Kidney epithelial cell (primary cell): ENCODE data around the gene CCDC136. TPM values are rescaled to one million over a fixed set of nuclear protein-coding genes. Genes with fewer than 3 reads are reported as not detected.

Experiments used
- DNase-seq: peaks from one replicate; pipeline ENCODE4 v3.0.0-alpha.2; 2010; ENCODE audit warnings: low read depth
- H3K27me3 ChIP-seq: 2 replicates; pipeline ENCODE4 v1.6.0; 2011; ENCODE audit warnings: low read length; ENCODE audit not compliant: control insufficient read depth, insufficient read depth
- H3K36me3 ChIP-seq: 2 replicates; pipeline ENCODE4 v1.5.1; 2011; ENCODE audit warnings: low read length; ENCODE audit not compliant: control insufficient read depth, insufficient read depth
- H3K4me3 ChIP-seq: 2 replicates; pipeline ENCODE4 v1.5.1; 2011; ENCODE audit warnings: low read depth, mild to moderate bottlenecking, control low read depth, low read length
- total RNA-seq: library from RNA; depleted of rRNA; stranded (reverse); fragments of >200 nt; gene quantifications from 2 replicates; pipeline ENCODE4 v1.2.3, GENCODE V29; 2015
- TF ChIP-seq, protein P1 (sequence below): IDR thresholded peaks from 2 replicates; pipeline ENCODE4 v1.5.1; 2011; ENCODE audit warnings: mild to moderate bottlenecking, moderate library complexity, low read length, control low read depth, inconsistent platforms; ENCODE audit not compliant: insufficient read depth, poor library complexity, severe bottlenecking

Gene CCDC136
- total RNA-seq = 7.1 and 7.2 TPM in 2 replicates

DNA sequence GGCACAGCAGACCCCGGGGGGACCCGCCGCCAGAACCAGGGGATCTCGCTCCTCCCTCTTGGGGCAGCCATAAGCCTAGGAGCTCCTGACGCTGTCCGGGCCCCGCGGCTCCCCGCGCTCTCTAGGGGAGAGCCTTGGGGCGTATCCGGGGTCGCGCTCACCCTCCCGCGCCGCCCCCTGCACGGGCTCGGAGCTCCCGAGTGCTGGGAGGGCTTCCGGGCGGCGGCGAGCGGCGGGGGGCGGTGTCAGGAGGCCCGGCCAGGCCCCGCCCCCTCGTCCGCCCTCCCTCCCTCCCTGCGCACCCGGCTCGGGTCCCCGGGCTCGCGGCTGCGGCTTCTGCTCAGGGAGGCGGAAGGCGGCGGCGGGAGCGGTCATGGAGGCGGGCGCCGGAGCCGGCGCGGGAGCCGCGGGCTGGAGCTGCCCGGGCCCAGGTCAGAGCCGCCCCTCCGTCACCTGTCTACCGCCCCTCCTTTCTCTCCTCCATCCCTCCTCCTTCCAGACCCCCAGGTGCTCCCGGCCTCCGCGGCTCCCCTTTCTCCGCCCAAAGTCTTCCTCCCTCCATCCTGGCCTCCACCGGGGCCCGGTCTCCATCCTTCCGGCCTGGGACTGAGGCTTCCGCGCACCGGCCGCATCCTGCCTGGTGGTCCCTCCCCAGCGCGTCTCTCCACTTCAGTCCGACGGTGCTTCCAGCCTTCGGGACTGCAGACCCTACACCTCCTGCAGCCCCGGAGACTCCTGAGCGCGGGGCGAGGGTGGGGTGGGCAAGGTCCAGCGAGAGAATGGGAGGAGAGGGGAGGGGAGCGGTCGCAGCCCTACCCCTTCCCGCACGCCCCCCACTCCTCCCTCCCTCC is at the start of gene CCDC136:
Gene CCDC136, plus strand, starts transcription at position 848 of the 851 bp plus-strand sequence. CDS start 444 bp downstream, outside the sequence.
- peaks cover 16% of the 10 kb centered on the region for H3K27me3 ChIP-seq

DNA sequence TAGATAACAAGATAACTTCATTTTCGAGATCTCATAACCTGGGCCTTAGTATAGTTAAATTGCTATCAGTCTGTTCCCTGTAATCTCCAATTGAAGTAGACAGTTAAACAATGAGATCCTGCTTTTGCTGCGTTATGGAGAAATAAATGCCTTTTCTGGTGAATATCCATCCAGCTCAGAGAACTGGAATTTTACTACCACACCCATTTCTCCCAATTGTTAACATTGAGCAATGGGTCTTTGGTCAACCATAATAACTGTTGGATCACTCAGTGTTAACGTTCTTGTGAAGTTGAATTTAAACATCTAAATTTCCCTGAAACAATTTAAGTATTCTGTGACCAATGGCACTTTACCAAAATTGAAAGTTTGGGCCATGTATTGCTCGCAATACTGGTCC is 49.6 kb upstream of the CCDC136 start:
- no peaks in the 10 kb centered on the region for H3K36me3 ChIP-seq
- TF ChIP-seq, protein P1, sequence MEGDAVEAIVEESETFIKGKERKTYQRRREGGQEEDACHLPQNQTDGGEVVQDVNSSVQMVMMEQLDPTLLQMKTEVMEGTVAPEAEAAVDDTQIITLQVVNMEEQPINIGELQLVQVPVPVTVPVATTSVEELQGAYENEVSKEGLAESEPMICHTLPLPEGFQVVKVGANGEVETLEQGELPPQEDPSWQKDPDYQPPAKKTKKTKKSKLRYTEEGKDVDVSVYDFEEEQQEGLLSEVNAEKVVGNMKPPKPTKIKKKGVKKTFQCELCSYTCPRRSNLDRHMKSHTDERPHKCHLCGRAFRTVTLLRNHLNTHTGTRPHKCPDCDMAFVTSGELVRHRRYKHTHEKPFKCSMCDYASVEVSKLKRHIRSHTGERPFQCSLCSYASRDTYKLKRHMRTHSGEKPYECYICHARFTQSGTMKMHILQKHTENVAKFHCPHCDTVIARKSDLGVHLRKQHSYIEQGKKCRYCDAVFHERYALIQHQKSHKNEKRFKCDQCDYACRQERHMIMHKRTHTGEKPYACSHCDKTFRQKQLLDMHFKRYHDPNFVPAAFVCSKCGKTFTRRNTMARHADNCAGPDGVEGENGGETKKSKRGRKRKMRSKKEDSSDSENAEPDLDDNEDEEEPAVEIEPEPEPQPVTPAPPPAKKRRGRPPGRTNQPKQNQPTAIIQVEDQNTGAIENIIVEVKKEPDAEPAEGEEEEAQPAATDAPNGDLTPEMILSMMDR = no peak
- no peak for DNase-seq
- no peak overlapping the region for H3K4me3 ChIP-seq
- H3K27me3 ChIP-seq = no peaks in the 10 kb centered on the region

More for the DNA sequence above, at the start of gene CCDC136:
- TF ChIP-seq, protein P1 = no peak
- no peak for DNase-seq
- H3K36me3 ChIP-seq = no peaks in the 10 kb centered on the region
- peak within 1 kb of the TSS; percentile 57 for H3K4me3 ChIP-seq

DNA sequence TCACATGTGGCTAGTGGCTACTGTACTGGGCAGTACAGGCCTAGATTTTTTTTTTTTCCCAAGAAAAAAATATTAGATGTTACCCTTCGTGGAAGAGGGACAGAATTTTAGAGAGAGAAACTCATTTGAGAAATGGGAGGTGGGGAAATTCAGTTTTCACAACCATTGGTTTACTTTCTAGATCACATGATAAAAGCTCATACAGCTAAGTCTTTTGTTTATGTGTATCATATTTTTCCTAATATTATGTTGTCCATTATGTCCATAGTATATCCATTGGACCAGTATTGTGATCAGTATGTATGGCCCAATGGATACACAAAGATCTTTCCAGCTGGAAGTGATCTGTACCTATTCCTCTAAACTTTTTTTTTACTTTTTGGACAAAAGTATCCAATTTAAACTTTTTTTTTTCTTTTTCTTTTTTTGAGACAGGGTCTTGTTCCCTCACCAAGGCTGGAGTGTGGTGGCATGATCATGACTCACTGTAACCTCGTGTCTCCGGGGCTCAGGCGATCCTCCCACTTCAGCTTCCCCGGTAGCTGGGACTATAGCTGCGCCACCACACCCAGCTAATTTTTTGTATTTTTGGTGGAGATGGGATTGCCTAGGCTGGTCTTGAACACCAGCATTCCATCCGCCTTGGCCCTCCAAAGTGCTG is 48.5 kb upstream of the CCDC136 start:
- TF ChIP-seq, protein P1 = no peak
- no peak for DNase-seq
- Histone ChIP-seq H3K27me3 (no peaks in the 10 kb centered on the region), H3K4me3 (no peak overlapping the region), H3K36me3 (no peaks in the 10 kb centered on the region)

DNA sequence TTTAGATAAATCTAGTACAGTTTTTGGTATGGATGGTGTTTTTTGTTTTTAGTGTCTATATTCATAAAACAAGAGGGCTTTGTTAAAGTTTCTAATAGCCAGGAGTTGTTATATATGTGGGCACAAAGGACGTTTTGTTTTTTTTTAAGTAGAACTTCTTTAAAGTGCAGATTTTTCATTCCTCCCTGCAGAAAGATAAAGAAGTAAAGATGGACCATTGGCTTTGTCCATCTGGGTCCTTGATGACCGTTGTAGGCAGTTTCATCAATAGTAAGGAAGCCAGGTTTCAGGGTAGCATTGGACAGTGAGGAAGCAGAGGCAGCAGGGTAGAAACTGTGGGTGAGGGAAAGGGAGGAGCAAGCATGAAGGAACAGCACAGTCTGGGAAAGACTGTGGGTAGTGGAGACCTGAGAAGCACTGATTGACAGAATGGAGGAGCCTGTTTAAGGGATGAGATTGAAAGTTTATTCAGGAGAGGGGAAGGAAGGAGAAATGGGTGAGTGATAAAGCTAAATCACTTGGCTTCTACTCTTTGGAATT is 47.3 kb upstream of the CCDC136 start:
- no peak for DNase-seq
- no peak overlapping the region for H3K4me3 ChIP-seq
- no peaks in the 10 kb centered on the region for H3K36me3 ChIP-seq
- H3K27me3 ChIP-seq = no peaks in the 10 kb centered on the region
- TF ChIP-seq, protein P1 = no peak

DNA sequence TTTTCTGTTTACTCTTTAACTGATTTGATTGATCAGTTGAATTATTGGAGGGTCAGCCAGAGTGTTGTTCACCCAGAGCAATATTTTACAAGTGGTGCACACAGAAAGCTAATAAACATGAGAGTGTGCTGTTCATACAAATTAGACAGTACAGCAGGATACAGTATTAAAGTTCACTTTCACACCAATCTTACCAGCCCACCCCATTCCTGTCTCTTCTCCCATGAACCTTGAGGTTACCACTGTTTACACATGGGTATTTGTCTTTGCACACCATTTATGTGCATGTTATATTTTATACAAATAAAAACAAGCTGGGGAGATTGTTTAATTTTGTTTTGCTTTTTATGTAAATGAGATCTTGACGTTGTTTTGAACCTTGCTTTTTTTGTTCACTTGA is 46.1 kb upstream of the CCDC136 start:
- H3K4me3 ChIP-seq = no peak overlapping the region
- no peaks in the 10 kb centered on the region for H3K36me3 ChIP-seq
- no peak for DNase-seq
- TF ChIP-seq, protein P1 = no peak
- H3K27me3 ChIP-seq = no peaks in the 10 kb centered on the region
